Measurements from ENCODE around the gene CIDEA.

GRCh38 chr18:12231986-12232385, 22.2 kb upstream of the CIDEA start:
- TF ChIP-seq POLR2A (IDR thresholded peaks at IDR 0.05) (no peak), CTCF (IDR thresholded peaks at IDR 0.05) (no peak)
